Neural cell (in vitro differentiated cells): ENCODE data around the gene HMGN2. TPM values are rescaled to one million over a fixed set of nuclear protein-coding genes. Genes with fewer than 3 reads are reported as not detected.

Experiments used
- H2AFZ ChIP-seq: fragments of 200-600, 300-800 bp; sonication (generic), shearing (Covaris generic); 2 replicates; pipeline ENCODE4 v1.6.0; 2014; ENCODE audit warnings: low read depth, mild to moderate bottlenecking, antibody characterized with exemption, low read length, moderate library complexity
- H3F3A ChIP-seq: fragments of 200-600 bp; shearing (Covaris generic); 2 replicates; pipeline ENCODE4 v1.6.1; 2016; ENCODE audit warnings: mild to moderate bottlenecking, moderate library complexity, mixed read lengths, antibody characterized with exemption, low read length; ENCODE audit not compliant: insufficient read depth, poor library complexity, severe bottlenecking
- H3K27ac ChIP-seq: fragments of 200-600, 300-800 bp; sonication (generic), shearing (Covaris generic); 2 replicates; pipeline ENCODE4 v1.5.1; 2014; ENCODE audit warnings: mild to moderate bottlenecking, low read length, moderate library complexity
- H3K27me3 ChIP-seq: fragments of 300-800, 200-600 bp; sonication (generic), shearing (Covaris generic); 2 replicates; pipeline ENCODE4 v1.6.0; 2014; ENCODE audit warnings: mild to moderate bottlenecking, low read depth, low read length, moderate library complexity; ENCODE audit not compliant: insufficient read depth
- H3K36me3 ChIP-seq: fragments of 300-800, 200-600 bp; sonication (generic), shearing (Covaris generic); 2 replicates; pipeline ENCODE4 v1.5.1; 2014; ENCODE audit warnings: mild to moderate bottlenecking, antibody characterized with exemption, low read length, moderate library complexity; ENCODE audit not compliant: insufficient read depth
- H3K4me2 ChIP-seq: fragments of 300-800, 200-600 bp; sonication (generic), shearing (Covaris generic); 2 replicates; pipeline ENCODE4 v1.6.0; 2014; ENCODE audit warnings: mild to moderate bottlenecking, low read length
- H3K4me3 ChIP-seq: fragments of 300-800, 200-600 bp; sonication (generic), shearing (Covaris generic); 2 replicates; pipeline ENCODE4 v1.5.1; 2014; ENCODE audit warnings: mild to moderate bottlenecking, low read length, moderate library complexity
- H3K79me2 ChIP-seq: fragments of 200-600 bp; shearing (Covaris generic); replicated peaks from 2 replicates; pipeline ENCODE4 v1.6.0; 2014; ENCODE audit warnings: mild to moderate bottlenecking, low read length, moderate library complexity; ENCODE audit not compliant: insufficient read depth
- H3K9ac ChIP-seq: fragments of 300-800, 200-600 bp; sonication (generic), shearing (Covaris generic); 2 replicates; pipeline ENCODE4 v1.6.1; 2016; ENCODE audit warnings: mild to moderate bottlenecking, low read length, mixed read lengths
- H3K9me2 ChIP-seq: fragments of 200-600 bp; shearing (Covaris generic); 2 replicates; pipeline ENCODE4 v1.6.1; 2016; ENCODE audit warnings: mild to moderate bottlenecking, low read length, mixed read lengths; ENCODE audit not compliant: insufficient read depth
- H3K9me3 ChIP-seq: fragments of 200-600, 300-800 bp; sonication (generic), shearing (Covaris generic); 2 replicates; pipeline ENCODE4 v1.6.1; 2016; ENCODE audit warnings: mild to moderate bottlenecking, mixed run types, low read length, moderate library complexity, mixed read lengths
- H4K20me1 ChIP-seq: fragments of 200-600 bp; shearing (Covaris generic); 2 replicates; pipeline ENCODE4 v1.6.1; 2016; ENCODE audit warnings: mild to moderate bottlenecking, mixed run types; ENCODE audit not compliant: insufficient read depth
- CTCF ChIP-seq: fragments of 450-650 bp; IDR thresholded peaks from 2 replicates; pipeline ENCODE4 v1.5.1; 2014; ENCODE audit warnings: antibody characterized with exemption, mild to moderate bottlenecking, moderate library complexity; ENCODE audit not compliant: poor library complexity, severe bottlenecking
- EP300 ChIP-seq: fragments of 450-650 bp; conservative IDR thresholded peaks from 2 replicates; pipeline ENCODE4 v1.6.1; 2014; ENCODE audit warnings: antibody characterized with exemption, mild to moderate bottlenecking, moderate library complexity; ENCODE audit not compliant: poor library complexity, severe bottlenecking
- EZH2 ChIP-seq: fragments of 200-600, 300-800 bp; shearing (Covaris generic), sonication (generic); IDR thresholded peaks from 2 replicates; pipeline ENCODE4 v1.6.1; 2014; ENCODE audit warnings: antibody characterized with exemption, low read length, borderline replicate concordance, mild to moderate bottlenecking; ENCODE audit not compliant: insufficient read depth, poor library complexity, severe bottlenecking
- MXI1 ChIP-seq: fragments of 450-650 bp; conservative IDR thresholded peaks from 2 replicates; pipeline ENCODE4 v1.6.1; 2014; ENCODE audit warnings: antibody characterized with exemption, mild to moderate bottlenecking; ENCODE audit not compliant: poor library complexity, severe bottlenecking
- POLR2AphosphoS5 ChIP-seq: IDR thresholded peaks from 2 replicates; pipeline ENCODE4 v1.6.1; 2012
- RAD21 ChIP-seq: fragments of 450-650 bp; conservative IDR thresholded peaks from 2 replicates; pipeline ENCODE4 v1.6.1; 2014; ENCODE audit warnings: antibody characterized with exemption, mild to moderate bottlenecking, moderate library complexity
- REST ChIP-seq: IDR thresholded peaks from 2 replicates; pipeline ENCODE4 v1.6.1; 2012; ENCODE audit warnings: borderline replicate concordance
- SMC3 ChIP-seq: fragments of 450-650 bp; conservative IDR thresholded peaks from 2 replicates; pipeline ENCODE4 v1.6.1; 2014; ENCODE audit warnings: antibody characterized with exemption, mild to moderate bottlenecking, moderate library complexity; ENCODE audit not compliant: poor library complexity
- TAF1 ChIP-seq: IDR thresholded peaks from 2 replicates; pipeline ENCODE4 v1.6.1; 2012; ENCODE audit warnings: low read depth
- polyA plus RNA-seq: library from polyadenylated mRNA; depleted of rRNA; stranded (reverse); fragments of >200 nt; gene quantifications from 2 replicates; pipeline ENCODE4 v1.2.3, GENCODE V29; 2014

HMGN2 gene
- polyA plus RNA-seq, 1 donor from 2014 or later, result 615 TPM

GRCh38 chr1:26524181-26524580, 51.9 kb downstream of the HMGN2 start:
- no peaks in the 10 kb centered on the region for H3K36me3 ChIP-seq
- H3K4me2 ChIP-seq, result no peak overlapping the region
- no peak overlapping the region for H3K27ac ChIP-seq
- no peak overlapping the region for H2AFZ ChIP-seq
- H3F3A ChIP-seq, result no peaks in the 10 kb centered on the region
- no peaks in the 10 kb centered on the region for H3K79me2 ChIP-seq
- H3K4me3 ChIP-seq, result no peak overlapping the region
- H4K20me1 ChIP-seq, result no peaks in the 10 kb centered on the region
- no peaks in the 10 kb centered on the region for H3K27me3 ChIP-seq
- H3K9me2 ChIP-seq, result no peaks in the 10 kb centered on the region
- no peaks in the 10 kb centered on the region for H3K9me3 ChIP-seq
- no peak overlapping the region for H3K9ac ChIP-seq
- no peak for TF ChIP-seq REST
- no peak for TF ChIP-seq EZH2
- no peak for TF ChIP-seq TAF1
- TF ChIP-seq RAD21, result no peak
- no peak for TF ChIP-seq CTCF
- TF ChIP-seq SMC3, result no peak
- TF ChIP-seq MXI1, result no peak
- no peak for TF ChIP-seq EP300
- no peak for TF ChIP-seq POLR2AphosphoS5

Other genes with a start within 250 kb of the HMGN2 start
- 20.5 and 26.2 TPM in 2 replicates for gene CEP85, start 238.2 kb upstream of the HMGN2 start, polyA plus RNA-seq
- 7.5 and 12.8 TPM in 2 replicates for gene SH3BGRL3, start 192.4 kb upstream of the HMGN2 start, polyA plus RNA-seq
- 18.5 and 19.4 TPM in 2 replicates for gene UBXN11, start 165.8 kb upstream of the HMGN2 start, polyA plus RNA-seq
- gene CD52, start 154.5 kb upstream of the HMGN2 start, polyA plus RNA-seq, result not detected in 2 replicates
- 0.18 and 2.5 TPM in 2 replicates for gene CRYBG2, start 118.3 kb upstream of the HMGN2 start, polyA plus RNA-seq
- gene ZNF683, start 99.7 kb upstream of the HMGN2 start, polyA plus RNA-seq, result not detected in 2 replicates
- 0.94 and 1.0 TPM in 2 replicates for gene LIN28A, start 61.6 kb upstream of the HMGN2 start, polyA plus RNA-seq
- 26.2 and 28.9 TPM in 2 replicates for gene DHDDS, start 40.1 kb upstream of the HMGN2 start, polyA plus RNA-seq
- 4.9 and 7.9 TPM in 2 replicates for gene RPS6KA1, start 57.3 kb downstream of the HMGN2 start, polyA plus RNA-seq
- gene ARID1A, start 223.6 kb downstream of the HMGN2 start, polyA plus RNA-seq, result 13.2 and 16.2 TPM in 2 replicates